ENCODE results near the gene TEKTIP1.
"Not testable (repeated sequence)": the region's sequence is repeated elsewhere in the genome, so short reads cannot be mapped to it uniquely, and the experiment has no call there.

The TEKTIP1 gene

DNA sequence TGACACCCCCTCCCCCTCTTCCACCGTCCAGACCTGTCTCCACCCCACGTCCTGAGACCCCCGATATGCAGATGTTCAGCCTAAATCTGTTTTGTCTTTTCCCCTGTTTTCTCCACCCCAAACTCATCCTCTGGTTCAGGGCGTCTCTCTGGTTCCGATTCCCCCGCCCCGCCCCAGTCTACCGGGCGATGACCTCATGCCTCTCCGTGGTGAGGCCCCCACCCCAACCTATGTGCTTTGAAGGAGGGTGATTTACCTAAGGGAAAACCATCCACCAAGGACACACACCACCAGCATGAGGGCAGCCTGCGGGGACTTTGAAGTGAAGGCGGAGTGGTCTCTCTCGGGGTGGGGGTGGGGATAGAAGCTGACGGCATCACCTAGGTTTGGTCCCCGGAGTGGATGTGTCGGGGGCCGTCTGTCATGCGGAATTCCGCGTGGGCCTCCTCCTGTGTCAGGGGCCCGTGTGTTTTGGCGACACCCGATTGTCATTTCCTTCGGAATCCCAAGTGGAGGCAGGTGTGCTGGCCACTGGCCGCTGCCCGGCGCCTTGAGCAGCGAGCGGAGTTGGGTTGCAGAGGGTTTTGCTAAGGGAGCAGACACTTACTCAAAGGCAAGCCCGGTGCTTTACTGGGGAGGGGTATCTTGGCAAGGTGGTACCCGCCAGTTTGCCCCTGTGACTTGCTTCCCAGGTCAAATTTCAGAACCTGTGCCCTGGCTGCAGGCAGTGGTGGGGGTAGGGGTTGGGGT lies 31.4 kb upstream of the TEKTIP1 start:
- no peak for DNase-seq (ENCODE audit: low spot score)

DNA sequence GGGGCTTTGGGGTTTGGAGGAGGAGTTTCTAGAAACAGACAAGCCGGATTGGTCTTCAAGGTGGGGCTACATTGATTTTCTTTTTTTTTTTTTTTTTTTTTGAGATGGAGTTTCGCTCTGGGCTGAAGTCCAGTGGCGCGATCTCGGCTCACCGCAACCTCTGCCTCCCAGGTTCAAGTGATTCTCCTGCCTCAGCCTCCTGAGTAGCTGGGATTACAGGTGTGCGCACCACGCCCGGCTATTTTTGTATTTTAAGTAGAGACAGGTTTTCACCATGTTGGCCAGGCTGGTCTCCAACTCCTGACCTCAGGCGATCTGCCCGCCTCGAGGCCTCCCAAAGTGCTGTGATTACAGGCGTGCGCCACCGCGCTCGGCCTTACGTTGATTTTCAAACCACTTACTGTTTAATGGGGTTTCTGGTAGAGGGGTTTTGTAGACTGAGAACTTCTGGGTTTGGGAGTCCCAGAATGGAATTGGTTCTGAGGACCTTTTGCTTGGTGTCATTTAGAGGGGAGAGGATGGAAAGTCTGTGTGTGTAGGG lies 30.8 kb upstream of the TEKTIP1 start:
- not testable (repeated sequence) for DNase-seq (ENCODE audit: low spot score)

DNA sequence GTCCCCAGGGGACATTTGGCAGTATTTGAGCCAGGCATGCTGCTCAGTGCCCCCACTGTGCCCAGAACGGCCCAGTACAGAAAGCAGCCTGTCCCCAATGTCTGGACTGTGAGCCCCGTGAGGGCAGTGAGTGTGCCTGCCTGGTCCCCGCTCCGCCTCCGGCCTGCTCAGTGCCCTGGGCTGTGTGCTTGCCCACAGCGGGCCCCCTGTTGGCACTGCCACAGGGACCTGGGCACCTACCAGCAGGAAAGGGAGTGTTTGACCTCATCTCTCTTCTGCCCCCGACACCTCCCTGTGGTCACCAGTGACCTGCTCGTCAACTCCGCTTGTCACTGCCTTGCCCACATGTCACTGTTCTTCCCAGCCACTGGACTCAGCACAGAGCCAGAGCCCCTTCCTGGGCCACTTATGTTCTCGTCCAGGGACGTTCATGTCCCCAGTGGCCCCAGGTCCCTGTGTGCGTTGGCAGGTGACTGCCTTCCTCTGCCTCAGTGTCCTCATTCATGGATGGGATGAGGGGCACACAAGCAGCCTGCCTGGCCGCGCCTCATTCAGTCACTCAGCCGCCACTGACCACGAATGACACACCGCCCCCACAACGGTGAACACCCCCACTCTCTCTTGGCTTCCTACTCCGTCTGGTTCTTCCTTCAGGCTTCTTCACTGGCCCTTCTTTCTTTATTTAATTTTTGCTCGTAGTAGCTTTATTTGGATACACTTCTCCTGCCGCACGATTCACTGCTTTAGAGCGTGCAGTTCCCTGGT lies 30.0 kb upstream of the TEKTIP1 start:
- DNase-seq (ENCODE audit: low spot score): no peak

- no peak for DNase-seq (ENCODE audit: low spot score)
Measured at GRCh38 chr19:3509566-3509989, 29.4 kb upstream of the TEKTIP1 start.

DNA sequence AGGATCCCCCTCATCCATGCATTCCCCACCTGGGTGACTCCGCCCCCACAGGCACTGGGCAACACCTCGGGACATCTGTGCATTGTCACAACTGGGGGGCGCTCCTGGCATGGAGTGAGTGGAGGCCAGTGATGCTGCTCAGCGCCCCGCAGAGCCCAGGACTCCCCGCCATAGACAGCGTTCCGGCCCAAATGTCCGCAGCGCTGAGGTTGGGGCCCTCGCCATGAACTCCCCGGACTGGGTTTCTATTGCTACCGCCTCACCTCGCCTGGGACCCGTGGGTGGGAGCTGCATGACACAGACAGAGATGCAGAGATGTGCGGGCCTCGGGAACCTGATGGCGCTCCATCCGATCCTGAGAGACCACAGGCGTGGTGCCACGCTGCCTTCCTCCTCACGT lies 28.2 kb upstream of the TEKTIP1 start:
- no peak for DNase-seq (ENCODE audit: low spot score)

DNA sequence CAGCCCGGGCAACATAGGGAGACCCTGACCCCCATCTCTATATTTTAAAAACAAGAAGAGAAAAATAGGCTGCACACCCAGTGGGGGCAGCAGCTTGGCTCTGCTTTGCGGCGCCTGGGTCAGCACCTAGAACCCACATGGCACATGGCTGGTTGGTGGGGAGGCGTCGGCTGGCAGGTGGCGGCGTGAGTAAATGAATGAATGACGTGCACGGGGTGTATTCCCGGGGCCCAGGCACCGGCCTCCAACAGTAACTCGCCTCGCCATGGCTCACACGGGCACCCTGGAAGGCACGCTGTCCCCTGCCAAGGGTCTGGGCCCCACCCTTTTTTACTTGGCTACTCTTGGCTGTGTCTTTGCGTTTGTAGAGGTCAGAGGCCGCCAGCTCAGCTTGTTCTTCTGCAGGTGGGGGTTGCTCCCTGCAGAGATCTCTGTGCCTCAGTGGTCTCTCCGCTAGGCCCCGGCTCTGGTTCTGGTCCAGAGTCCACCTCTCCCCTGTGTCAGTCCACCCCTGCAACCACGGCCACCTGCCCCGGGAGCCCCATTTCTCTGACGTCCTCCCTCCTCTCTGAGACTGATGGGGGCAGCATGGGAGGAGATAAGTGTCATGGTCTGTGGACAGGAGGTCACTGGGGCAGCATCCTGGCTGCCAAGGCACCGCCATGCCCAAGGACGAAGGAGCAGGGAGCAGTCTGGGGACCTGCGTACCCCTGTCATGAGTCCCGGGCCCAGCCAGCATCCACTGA lies 27.3 kb upstream of the TEKTIP1 start:
- no peak for DNase-seq (ENCODE audit: low spot score)

DNA sequence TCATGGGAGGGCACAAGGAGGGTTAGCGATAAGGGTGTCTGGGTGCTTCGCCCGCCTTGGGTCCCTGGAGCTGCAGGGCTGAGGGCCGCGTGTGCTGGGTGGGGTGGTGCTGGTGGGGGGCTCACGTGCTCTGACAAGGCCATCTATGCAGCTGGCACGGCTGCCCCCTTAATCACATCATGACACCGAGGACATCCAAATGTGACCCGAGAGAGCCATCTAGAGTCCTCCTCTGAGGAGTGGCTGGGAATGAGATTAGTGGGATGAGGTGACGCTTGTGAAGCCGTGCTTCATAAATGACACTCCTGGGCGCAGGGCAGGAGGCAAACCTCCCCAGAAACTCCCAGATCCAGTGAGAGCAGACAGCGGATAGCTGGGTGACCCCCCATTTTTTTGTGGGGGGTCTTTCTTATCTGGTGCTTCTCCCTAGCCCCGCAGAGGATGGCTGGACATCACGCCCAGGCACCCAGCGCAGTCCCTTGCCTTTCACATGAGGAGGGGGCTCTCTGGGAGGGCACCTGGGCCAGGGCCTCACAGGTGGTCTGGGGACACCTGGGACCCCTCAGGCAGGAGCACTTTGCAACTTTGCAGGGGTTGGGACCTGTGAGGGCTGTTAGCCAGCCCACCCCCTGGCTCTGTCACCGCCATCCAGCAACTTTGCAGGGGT lies 26.3 kb upstream of the TEKTIP1 start:
- DNase-seq (ENCODE audit: low spot score): no peak

- no peak for DNase-seq (ENCODE audit: low spot score)
Measured at GRCh38 chr19:3513229-3514140, 25.5 kb upstream of the TEKTIP1 start.

GRCh38 chr19:3514930-3515329 lies 24.0 kb upstream of the TEKTIP1 start:
- no peak for DNase-seq (ENCODE audit: low spot score)

DNA sequence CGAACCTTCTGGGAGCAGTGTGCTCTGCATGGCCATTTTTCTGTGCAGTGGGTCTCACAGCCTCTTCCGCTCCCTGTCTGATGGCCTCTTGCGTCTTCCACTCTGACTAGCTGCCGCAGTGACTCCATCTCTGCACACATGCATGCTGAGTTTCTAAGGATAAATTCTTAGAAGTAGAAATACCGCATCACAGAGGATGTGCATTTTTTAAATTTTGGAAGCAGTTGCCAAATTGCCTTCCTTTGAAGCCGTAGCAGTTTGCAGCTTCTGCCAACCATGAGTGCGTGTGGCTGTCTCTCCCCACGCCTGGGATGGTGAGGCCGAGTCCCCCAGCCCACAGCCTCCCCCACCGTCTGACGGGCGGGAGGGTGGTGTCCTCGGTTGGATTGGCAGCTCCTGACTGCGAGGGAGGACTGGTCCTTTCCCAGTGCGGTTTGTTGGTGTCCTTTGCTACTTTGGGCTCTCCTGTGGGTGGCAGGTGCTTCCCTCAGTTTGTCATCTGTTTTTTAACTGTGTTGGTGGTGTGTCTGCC lies 23.0 kb upstream of the TEKTIP1 start:
- DNase-seq (ENCODE audit: low spot score): no peak

DNA sequence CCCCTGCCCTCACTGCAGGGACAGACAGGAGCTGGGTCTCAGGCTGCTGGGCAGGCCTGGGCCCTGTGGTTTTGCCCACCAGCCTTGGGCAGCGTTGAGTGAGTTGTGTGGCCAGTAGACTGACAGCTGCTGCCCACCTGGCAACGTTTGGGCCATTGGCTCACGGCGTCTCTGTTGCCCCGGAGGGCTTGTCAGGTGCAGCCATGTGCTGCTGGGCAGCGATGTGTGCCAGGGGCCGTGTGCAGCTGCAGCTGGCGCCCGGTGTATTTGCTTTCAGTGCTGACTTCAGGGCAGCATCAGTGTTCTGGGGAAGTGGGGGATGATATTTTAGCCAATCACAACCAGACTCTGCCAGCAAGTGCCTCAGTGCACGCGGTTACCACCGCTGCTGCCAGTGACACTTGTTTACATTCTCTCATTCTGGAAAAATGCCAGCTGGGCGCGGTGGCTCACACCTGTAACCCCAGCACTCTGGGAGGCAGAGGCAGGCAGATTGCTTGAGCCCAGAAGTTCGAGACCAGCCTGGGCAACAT lies 22.2 kb upstream of the TEKTIP1 start:
- DNase-seq (ENCODE audit: low spot score): no peak

- DNase-seq (ENCODE audit: low spot score): no peak
Measured at GRCh38 chr19:3517638-3518037, 21.3 kb upstream of the TEKTIP1 start.

DNA sequence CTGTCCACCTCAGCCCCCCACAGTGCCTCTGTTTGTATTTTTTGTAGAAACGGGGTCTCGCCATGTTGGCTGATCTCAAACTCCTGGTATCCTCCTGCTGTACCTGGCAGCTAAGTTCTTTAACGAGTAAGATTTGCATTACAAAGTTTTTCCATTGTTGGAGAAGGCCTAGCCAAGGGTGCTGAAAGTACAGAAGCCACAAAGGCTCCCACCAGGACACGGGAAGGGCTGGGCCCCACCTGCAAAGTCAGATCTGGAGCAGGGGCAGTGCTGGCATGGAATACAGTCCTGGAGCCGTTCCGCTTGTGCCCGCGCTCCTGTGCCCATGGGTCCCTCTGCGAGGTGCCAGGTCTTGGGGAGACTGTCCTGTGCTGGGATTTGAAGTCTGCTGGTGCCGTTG lies 20.7 kb upstream of the TEKTIP1 start:
- DNase-seq (ENCODE audit: low spot score): no peak

- DNase-seq (ENCODE audit: low spot score): no peak
Measured at GRCh38 chr19:3518659-3519058, 20.3 kb upstream of the TEKTIP1 start.

- no peak for DNase-seq (ENCODE audit: low spot score)
Measured at GRCh38 chr19:3519126-3519525, 19.8 kb upstream of the TEKTIP1 start.

DNA sequence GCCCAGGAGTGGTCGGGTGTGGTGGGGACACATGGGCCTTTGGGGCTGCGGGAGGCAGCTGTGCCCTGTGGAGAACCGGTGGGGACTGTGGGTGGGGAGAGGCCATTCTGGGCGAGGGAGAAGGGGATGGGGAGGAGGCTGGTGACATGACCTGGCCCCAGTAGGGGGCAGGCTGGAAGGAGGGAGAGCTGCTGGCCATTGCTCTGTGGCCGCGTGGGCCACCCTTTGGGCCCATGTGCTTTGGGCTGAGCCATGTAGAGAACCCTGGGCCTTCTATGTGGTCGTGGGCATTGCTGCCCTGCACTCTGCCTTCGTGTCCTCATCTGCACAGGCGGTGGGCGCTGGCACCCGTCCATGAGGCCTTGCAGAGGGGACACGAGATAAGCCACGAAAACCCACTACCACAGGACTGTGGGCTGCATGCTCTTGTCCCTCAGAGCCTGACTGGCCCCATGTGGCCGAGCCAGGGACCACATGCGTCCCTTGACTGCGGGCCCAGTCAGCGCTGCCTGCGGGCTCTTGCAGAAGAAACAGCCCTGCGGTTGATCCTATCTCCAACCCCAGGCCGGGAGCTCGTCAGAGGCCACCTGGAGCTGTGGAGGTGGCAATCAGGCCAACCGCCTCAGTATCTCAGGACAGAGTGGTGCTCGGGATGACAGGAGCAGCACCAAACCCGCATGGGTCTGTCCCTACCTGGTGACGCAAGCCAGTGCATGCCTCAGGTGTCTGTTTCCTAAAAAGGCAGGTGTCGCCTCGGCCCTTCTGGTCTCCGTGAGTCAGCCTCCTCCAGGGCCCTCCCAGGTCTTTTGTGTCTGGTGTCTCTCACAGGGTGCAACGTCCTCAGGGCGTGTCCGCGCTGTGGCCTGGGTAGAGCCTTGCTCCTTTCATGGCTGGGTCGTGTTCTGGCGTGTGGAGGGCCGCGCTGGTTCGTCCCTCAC lies 18.5 kb upstream of the TEKTIP1 start:
- DNase-seq (ENCODE audit: low spot score): no peak

DNA sequence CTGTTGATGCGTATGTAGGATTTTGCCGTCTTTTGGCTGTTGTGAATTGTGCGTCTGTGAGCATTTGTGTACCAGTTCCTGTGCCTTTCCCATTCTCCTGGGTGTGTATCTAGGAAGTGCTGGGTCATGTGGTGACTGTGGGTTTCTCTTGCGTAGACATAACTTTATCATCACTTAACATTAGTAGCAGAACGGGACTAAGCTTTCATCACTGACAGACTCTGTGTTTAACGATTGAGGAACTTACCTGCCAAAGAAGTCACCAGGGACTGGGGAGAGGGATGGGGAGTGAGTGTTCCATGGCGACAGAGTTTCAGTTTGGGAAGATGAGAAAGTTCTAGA lies 17.9 kb upstream of the TEKTIP1 start:
- no peak for DNase-seq (ENCODE audit: low spot score)

GRCh38 chr19:3522421-3523360 lies 16.3 kb upstream of the TEKTIP1 start:
- DNase-seq (ENCODE audit: low spot score): no peak

All from D341Med (cell line).